ENCODE results near the gene SPATA46. TPM values are rescaled to one million over a fixed set of nuclear protein-coding genes. Genes with fewer than 3 reads are reported as not detected.

SPATA46 gene
- polyA plus RNA-seq, 1 of the 3 experiments (the other 2 are of a cell fraction), result not detected

DNA sequence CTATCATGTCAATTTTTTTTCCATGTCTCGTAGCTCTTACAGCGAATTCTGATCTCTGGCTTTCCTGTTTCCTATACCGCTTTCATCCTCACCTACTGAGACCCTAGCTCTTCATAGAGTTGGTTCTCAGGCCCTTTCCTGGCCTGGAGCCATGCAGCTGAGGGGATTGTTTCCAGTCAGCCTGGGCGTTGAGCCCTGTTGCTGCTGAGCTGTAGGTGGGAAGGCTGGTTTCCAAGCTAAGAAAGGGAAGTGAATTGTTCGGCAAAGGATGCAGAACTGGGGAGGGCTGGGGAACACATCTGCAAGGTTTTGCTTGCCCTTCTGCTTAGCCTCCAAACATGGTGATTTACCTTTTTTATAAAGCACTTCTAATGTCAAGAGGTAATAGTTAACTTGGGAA is 41.5 kb downstream of the SPATA46 start:
- no peaks in the 10 kb centered on the region for H3K9me2 ChIP-seq
- POLR2A ChIA-PET, result no interaction called here
- H3K9ac ChIP-seq, result no peak overlapping the region
- CTCF ChIA-PET, result interaction anchor here (1.2 kb wide), 1 partner anchor 22 kb away, joined by 3 read pairs; no protein-coding TSS in a partner anchor
- H3K79me2 ChIP-seq (ENCODE audit: insufficient read depth), result no peaks in the 10 kb centered on the region
- H3F3A ChIP-seq (replicated peaks; ENCODE audit: insufficient read depth), result no peaks in the 10 kb centered on the region
- H3K27ac ChIP-seq (ENCODE audit: low read depth in 2 of 2, low read length in 1 of 2), result no peak overlapping the region
- DNase-seq, result no peak
- no peaks in the 10 kb centered on the region for H3K4me1 ChIP-seq (ENCODE audit: control insufficient read depth in 1 of 2, insufficient read depth in 2 of 2, low read depth in 1 of 2, low read length in 1 of 2)
- TF ChIP-seq RAD21 (IDR thresholded peaks at IDR 0.05; ENCODE audit: low read length) (no peak), POLR2AphosphoS5 (IDR thresholded peaks at IDR 0.05; ENCODE audit: low read depth, low read length) (no peak), FOXJ3 (CRISPR knock-in tag; IDR thresholded peaks at IDR 0.05) (no peak), CHD2 (IDR thresholded peaks at IDR 0.05; ENCODE audit: low read length, partially characterized antibody) (no peak), FOXM1 (IDR thresholded peaks at IDR 0.05; ENCODE audit: low read depth) (no peak), NRF1 (IDR thresholded peaks at IDR 0.05; ENCODE audit: low read depth, low read length) (no peak), EP300 (IDR thresholded peaks at IDR 0.05; ENCODE audit: borderline replicate concordance in 1 of 2, low read depth in 1 of 2, low read length in 1 of 2) (no peak), NFIC (IDR thresholded peaks at IDR 0.05; ENCODE audit: borderline replicate concordance) (no peak), SMC3 (IDR thresholded peaks at IDR 0.05; ENCODE audit: low read depth, low read length) (no peak), GATA2 (CRISPR knock-in tag; IDR thresholded peaks at IDR 0.05) (no peak), TCF12 (IDR thresholded peaks at IDR 0.05) (no peak), TEAD4 (IDR thresholded peaks at IDR 0.05; ENCODE audit: borderline replicate concordance, insufficient read depth) (no peak), EZH2phosphoT487 (IDR thresholded peaks at IDR 0.05; ENCODE audit: borderline replicate concordance, low read depth) (no peak), SIN3A (IDR thresholded peaks at IDR 0.05; ENCODE audit: borderline replicate concordance, low read depth, low read length) (no peak)
- TF ChIP-seq, protein P1, sequence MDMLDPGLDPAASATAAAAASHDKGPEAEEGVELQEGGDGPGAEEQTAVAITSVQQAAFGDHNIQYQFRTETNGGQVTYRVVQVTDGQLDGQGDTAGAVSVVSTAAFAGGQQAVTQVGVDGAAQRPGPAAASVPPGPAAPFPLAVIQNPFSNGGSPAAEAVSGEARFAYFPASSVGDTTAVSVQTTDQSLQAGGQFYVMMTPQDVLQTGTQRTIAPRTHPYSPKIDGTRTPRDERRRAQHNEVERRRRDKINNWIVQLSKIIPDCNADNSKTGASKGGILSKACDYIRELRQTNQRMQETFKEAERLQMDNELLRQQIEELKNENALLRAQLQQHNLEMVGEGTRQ (IDR thresholded peaks at IDR 0.05; ENCODE audit: borderline replicate concordance, low read depth, low read length), result no peak
- TF ChIP-seq, protein P2, sequence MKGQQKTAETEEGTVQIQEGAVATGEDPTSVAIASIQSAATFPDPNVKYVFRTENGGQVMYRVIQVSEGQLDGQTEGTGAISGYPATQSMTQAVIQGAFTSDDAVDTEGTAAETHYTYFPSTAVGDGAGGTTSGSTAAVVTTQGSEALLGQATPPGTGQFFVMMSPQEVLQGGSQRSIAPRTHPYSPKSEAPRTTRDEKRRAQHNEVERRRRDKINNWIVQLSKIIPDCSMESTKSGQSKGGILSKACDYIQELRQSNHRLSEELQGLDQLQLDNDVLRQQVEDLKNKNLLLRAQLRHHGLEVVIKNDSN (IDR thresholded peaks at IDR 0.05; ENCODE audit: borderline replicate concordance, low read depth), result no peak
- TF ChIP-seq, protein P3, sequence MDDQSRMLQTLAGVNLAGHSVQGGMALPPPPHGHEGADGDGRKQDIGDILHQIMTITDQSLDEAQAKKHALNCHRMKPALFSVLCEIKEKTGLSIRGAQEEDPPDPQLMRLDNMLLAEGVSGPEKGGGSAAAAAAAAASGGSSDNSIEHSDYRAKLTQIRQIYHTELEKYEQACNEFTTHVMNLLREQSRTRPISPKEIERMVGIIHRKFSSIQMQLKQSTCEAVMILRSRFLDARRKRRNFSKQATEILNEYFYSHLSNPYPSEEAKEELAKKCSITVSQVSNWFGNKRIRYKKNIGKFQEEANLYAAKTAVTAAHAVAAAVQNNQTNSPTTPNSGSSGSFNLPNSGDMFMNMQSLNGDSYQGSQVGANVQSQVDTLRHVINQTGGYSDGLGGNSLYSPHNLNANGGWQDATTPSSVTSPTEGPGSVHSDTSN (IDR thresholded peaks at IDR 0.05), result no peak
- TF ChIP-seq, protein P4, sequence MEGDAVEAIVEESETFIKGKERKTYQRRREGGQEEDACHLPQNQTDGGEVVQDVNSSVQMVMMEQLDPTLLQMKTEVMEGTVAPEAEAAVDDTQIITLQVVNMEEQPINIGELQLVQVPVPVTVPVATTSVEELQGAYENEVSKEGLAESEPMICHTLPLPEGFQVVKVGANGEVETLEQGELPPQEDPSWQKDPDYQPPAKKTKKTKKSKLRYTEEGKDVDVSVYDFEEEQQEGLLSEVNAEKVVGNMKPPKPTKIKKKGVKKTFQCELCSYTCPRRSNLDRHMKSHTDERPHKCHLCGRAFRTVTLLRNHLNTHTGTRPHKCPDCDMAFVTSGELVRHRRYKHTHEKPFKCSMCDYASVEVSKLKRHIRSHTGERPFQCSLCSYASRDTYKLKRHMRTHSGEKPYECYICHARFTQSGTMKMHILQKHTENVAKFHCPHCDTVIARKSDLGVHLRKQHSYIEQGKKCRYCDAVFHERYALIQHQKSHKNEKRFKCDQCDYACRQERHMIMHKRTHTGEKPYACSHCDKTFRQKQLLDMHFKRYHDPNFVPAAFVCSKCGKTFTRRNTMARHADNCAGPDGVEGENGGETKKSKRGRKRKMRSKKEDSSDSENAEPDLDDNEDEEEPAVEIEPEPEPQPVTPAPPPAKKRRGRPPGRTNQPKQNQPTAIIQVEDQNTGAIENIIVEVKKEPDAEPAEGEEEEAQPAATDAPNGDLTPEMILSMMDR (IDR thresholded peaks at IDR 0.05), result no peak
- TF ChIP-seq, protein P5, sequence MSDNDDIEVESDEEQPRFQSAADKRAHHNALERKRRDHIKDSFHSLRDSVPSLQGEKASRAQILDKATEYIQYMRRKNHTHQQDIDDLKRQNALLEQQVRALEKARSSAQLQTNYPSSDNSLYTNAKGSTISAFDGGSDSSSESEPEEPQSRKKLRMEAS (IDR thresholded peaks at IDR 0.05; ENCODE audit: low read depth), result no peak
- H3K4me3 ChIP-seq (ENCODE audit: low read depth in 2 of 2, low read length in 1 of 2), result no peak overlapping the region
- no peaks in the 10 kb centered on the region for H3K9me3 ChIP-seq
- no peak overlapping the region for H2AFZ ChIP-seq (ENCODE audit: low read depth)
- peaks cover 5% of the 10 kb centered on the region; the same call in 1 of the 2 replicates for H3K27me3 ChIP-seq (ENCODE audit: insufficient read depth)
- no peaks in the 10 kb centered on the region for H3K36me3 ChIP-seq (replicated peaks in 1 of 2; ENCODE audit: control insufficient read depth in 1 of 2, insufficient read depth in 2 of 2, low read length in 1 of 2)
- no peaks in the 10 kb centered on the region for H4K20me1 ChIP-seq (ENCODE audit: insufficient read depth)
- no peak overlapping the region for H3K4me2 ChIP-seq
- 55% methylated on average over 5 of the region's 5 CpGs for WGBS (ENCODE audit: low lambda C conversion rate)
